Measurements from ENCODE around the gene WDR31. TPM values are rescaled to one million over a fixed set of nuclear protein-coding genes. Genes with fewer than 3 reads are reported as not detected.

Gene WDR31
- polyA plus RNA-seq, 3 donors, result 0.05 to 0.11 TPM; not detected in 1

GRCh38 chr9:113337714-113338113 lies 2.4 kb downstream of the WDR31 start:
- Histone ChIP-seq H3K36me3 (replicated peaks in 1 of 2; ENCODE audit: control insufficient read depth in 1 of 2, insufficient read depth in 2 of 2, low read length in 2 of 2) (no peaks in the 10 kb centered on the region), H3K9ac (ENCODE audit: insufficient read depth, low read length, poor library complexity, severe bottlenecking) (no peak overlapping the region), H3K4me1 (ENCODE audit: control insufficient read depth in 1 of 2, insufficient read depth in 2 of 2, low read length in 2 of 2) (peaks cover 10 to 16% of the 10 kb centered on the region in 2 donors), H3K27ac (ENCODE audit: low read depth in 1 of 2, low read length in 2 of 2) (no peak overlapping the region), H2AFZ (ENCODE audit: insufficient read depth, low read depth, low read length, poor library complexity, severe bottlenecking) (no peak overlapping the region), H3K27me3 (ENCODE audit: control insufficient read depth in 2 of 2, insufficient read depth in 2 of 2, low read length in 2 of 2) (no peaks in the 10 kb centered on the region), H4K20me1 (ENCODE audit: insufficient read depth, low read length) (no peaks in the 10 kb centered on the region), H3K4me3 (replicated peaks in 1 of 3; ENCODE audit: low read depth in 2 of 3, low read length in 3 of 3) (no peak overlapping the region), H3K79me2 (ENCODE audit: insufficient read depth, low read length) (no peaks in the 10 kb centered on the region), H3K9me3 (replicated peaks in 1 of 2; ENCODE audit: control insufficient read depth in 1 of 2, insufficient read depth in 1 of 2, low read length in 2 of 2) (no peaks in the 10 kb centered on the region), H3K4me2 (replicated peaks; ENCODE audit: extremely low read depth, low read length, poor library complexity, severe bottlenecking) (no peak overlapping the region)
- Mint-ChIP-seq H3K27me3 (ENCODE audit: low read depth in 3 of 3) (peaks cover 2 to 7% (median 4%) of the 10 kb centered on the region in 3 donors), H3K4me1 (peaks cover 18% of the 10 kb centered on the region), H3K9me3 (no peaks in the 10 kb centered on the region), H3K4me3 (no peak overlapping the region), H3K36me3 (no peaks in the 10 kb centered on the region), H3K27ac (no peak overlapping the region)
- intact Hi-C loops (cut with micrococcal nuclease), result no loop called here
- DNase-seq, result no peak
- WGBS (ENCODE audit: insufficient coverage), result no CpG with 5 or more reads among the region's 2 CpGs
- no peak for TF ChIP-seq CTCF (IDR thresholded peaks at IDR 0.05)

- TF ChIP-seq CTCF (IDR thresholded peaks at IDR 0.05), result no peak
- Mint-ChIP-seq H3K36me3 (no peaks in the 10 kb centered on the region), H3K4me3 (no peak overlapping the region), H3K9me3 (no peaks in the 10 kb centered on the region), H3K27ac (no peak overlapping the region), H3K27me3 (ENCODE audit: low read depth in 3 of 3) (no peaks in the 10 kb centered on the region), H3K4me1 (peaks cover 2% of the 10 kb centered on the region)
- H3K36me3 ChIP-seq (replicated peaks in 1 of 2; ENCODE audit: control insufficient read depth in 1 of 2, insufficient read depth in 2 of 2, low read length in 2 of 2), result no peaks in the 10 kb centered on the region
- H3K79me2 ChIP-seq (ENCODE audit: insufficient read depth, low read length), result no peaks in the 10 kb centered on the region
- H2AFZ ChIP-seq (ENCODE audit: insufficient read depth, low read depth, low read length, poor library complexity, severe bottlenecking), result no peak overlapping the region
- no peaks in the 10 kb centered on the region for H3K27me3 ChIP-seq (ENCODE audit: control insufficient read depth in 2 of 2, insufficient read depth in 2 of 2, low read length in 2 of 2)
- intact Hi-C loops (cut with micrococcal nuclease), result no loop called here
- no peak overlapping the region for H3K27ac ChIP-seq (ENCODE audit: low read depth in 1 of 2, low read length in 2 of 2)
- no peaks in the 10 kb centered on the region for H3K4me1 ChIP-seq (ENCODE audit: control insufficient read depth in 1 of 2, insufficient read depth in 2 of 2, low read length in 2 of 2)
- no peak overlapping the region for H3K9ac ChIP-seq (ENCODE audit: insufficient read depth, low read length, poor library complexity, severe bottlenecking)
- H3K4me3 ChIP-seq (replicated peaks in 1 of 3; ENCODE audit: low read depth in 2 of 3, low read length in 3 of 3), result no peak overlapping the region
- H3K4me2 ChIP-seq (replicated peaks; ENCODE audit: extremely low read depth, low read length, poor library complexity, severe bottlenecking), result no peak overlapping the region
- H3K9me3 ChIP-seq (replicated peaks in 1 of 2; ENCODE audit: control insufficient read depth in 1 of 2, insufficient read depth in 1 of 2, low read length in 2 of 2), result no peaks in the 10 kb centered on the region
- DNase-seq, result no peak
- 82% methylated on average over 3 of the region's 4 CpGs for WGBS (ENCODE audit: insufficient coverage)
- no peaks in the 10 kb centered on the region for H4K20me1 ChIP-seq (ENCODE audit: insufficient read depth, low read length)
These were observed 8.3 kb downstream of the WDR31 start for GRCh38 chr9:113331780-113332179.

All from CD14-positive monocyte (primary cell).